Measurements from ENCODE around the gene ATG16L2.
A peak's percentile ranks its signal among the peaks of the same experiment; 100 is the strongest.

Gene ATG16L2

GRCh38 chr11:72814286-72815109 is at the start of gene ATG16L2:
Gene ATG16L2, plus strand, starts transcription at chr11:72814411. Its CDS starts 35 bp downstream, at chr11:72814446.
- DNase-seq, result peak; percentile 80 to 89 (median 88)

GRCh38 chr11:72764503-72764902 is 49.7 kb upstream of the ATG16L2 start:
- DNase-seq, result no peak

GRCh38 chr11:72766152-72766902 is 47.9 kb upstream of the ATG16L2 start:
- DNase-seq, result no peak

- no peak for DNase-seq
Observed at GRCh38 chr11:72767203-72768062, 46.8 kb upstream of the ATG16L2 start.

GRCh38 chr11:72768581-72768980 is 45.6 kb upstream of the ATG16L2 start:
- DNase-seq, result no peak

DNA sequence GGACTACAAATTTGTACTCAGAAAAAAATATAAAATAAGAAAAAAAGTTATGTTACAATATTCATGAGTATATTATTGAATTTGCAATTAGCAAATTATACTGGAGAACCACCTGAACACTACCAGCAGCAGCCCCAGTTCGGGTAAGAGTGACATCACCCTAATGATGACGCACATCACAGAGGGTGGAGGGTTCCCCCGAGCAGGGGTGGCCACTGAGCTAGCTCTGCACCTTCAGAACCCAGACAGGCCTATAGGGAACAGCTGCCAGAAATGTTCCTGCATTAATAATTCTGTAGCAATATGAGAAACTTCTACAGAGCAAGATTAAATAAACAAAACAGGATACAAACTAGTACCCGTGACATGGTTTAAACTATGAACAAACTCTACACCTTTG is 44.5 kb upstream of the ATG16L2 start:
- DNase-seq, result no peak

DNA sequence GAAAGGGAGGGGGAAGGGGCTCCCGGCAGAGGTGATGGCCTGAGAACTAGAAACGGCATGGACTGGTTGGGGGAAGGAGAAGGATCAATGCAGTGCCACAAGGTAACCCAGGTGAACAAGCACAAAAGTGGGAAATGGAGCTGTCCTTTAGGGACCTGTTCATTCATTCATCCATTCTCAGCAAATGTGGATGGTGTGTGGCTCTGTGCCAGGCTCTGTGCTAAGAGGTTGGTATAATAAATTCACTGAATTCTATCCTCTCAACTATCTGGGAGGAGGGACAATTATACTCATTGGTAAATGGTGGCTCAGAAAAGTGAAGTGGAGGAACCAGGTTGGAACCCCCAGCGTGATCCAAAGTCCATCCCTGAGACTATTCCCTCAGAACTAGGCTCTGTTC is 43.4 kb upstream of the ATG16L2 start:
- DNase-seq, result no peak

DNA sequence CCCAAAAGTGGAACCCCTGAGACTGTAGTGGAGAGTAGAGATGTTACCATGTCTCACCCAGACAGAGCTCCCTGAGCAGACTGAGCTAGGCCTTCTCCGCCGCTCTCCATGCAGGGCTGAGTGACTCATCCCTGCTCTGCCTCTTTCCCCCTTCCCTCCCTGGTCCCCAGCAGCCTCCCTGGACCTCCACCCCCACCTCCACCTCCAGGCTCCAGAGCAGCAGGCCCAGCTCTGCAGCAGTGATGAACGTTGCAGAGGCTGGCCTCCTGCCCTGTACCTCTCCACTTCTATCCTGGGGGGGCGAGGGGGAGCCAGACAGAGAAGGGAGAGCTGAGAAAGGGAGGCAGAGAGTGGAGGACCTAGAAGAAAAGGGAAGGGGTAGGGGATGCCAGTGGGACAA is 42.7 kb upstream of the ATG16L2 start:
- no peak for DNase-seq

- DNase-seq, result no peak
Observed at GRCh38 chr11:72772059-72772458, 42.2 kb upstream of the ATG16L2 start.

DNA sequence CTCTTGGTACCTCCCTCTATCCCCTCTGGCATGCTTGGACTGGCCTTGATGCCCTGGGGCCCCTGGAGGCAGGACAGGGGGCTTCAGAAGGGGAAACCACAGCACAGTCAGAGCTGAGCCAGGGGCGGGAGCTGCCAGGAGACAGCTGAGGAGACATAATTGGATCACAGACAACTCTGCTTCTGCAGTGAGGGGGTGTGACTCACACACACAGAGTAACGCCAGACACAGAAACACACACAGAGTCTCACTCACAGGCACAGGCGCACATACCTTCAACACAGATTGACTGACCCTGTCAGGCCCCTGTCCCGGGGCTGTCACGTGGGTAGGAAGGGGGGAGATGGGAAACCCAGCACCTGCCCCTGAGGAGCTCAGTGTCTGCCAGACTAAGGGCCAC is 40.9 kb upstream of the ATG16L2 start:
- DNase-seq, result no peak

- DNase-seq, result no peak
Observed at GRCh38 chr11:72773696-72774095, 40.5 kb upstream of the ATG16L2 start.

- DNase-seq, result no peak
Observed at GRCh38 chr11:72774499-72774898, 39.7 kb upstream of the ATG16L2 start.

GRCh38 chr11:72775288-72776110 is 38.7 kb upstream of the ATG16L2 start:
- no peak for DNase-seq

DNA sequence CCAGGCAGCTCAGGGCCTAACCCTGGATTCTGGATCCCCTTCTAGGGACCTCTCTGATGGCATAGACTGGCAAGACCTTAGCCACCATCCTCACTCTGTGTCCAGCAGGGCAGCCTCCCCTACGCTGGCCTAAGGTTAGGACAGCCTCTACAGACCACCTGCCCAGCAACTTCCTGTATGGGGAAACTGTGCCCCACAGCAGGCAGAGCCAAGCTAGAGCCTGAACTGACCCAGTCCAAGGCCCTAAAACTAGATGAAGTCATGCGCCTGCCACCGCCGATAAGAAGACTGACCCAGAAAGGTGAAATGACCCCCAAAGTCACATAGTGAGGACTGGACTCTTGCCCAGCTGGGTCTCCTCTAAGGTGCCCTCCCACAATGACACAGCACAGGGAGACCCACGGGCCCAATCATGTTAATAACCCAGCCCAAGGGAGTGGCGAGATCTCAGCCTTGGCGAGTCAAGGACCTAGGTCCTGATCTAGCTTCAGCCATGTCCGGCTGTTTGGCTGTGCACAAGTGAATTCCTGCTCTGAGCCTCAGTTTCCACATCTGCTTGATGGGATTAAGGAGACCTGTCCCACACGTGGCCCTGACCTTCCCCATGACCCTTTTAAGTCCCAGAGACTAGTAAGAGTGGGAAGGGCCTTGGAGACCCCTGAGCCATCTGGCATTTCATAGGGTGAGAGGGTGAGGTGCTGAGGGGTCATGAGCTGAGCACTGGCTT is 37.9 kb upstream of the ATG16L2 start:
- no peak for DNase-seq

DNA sequence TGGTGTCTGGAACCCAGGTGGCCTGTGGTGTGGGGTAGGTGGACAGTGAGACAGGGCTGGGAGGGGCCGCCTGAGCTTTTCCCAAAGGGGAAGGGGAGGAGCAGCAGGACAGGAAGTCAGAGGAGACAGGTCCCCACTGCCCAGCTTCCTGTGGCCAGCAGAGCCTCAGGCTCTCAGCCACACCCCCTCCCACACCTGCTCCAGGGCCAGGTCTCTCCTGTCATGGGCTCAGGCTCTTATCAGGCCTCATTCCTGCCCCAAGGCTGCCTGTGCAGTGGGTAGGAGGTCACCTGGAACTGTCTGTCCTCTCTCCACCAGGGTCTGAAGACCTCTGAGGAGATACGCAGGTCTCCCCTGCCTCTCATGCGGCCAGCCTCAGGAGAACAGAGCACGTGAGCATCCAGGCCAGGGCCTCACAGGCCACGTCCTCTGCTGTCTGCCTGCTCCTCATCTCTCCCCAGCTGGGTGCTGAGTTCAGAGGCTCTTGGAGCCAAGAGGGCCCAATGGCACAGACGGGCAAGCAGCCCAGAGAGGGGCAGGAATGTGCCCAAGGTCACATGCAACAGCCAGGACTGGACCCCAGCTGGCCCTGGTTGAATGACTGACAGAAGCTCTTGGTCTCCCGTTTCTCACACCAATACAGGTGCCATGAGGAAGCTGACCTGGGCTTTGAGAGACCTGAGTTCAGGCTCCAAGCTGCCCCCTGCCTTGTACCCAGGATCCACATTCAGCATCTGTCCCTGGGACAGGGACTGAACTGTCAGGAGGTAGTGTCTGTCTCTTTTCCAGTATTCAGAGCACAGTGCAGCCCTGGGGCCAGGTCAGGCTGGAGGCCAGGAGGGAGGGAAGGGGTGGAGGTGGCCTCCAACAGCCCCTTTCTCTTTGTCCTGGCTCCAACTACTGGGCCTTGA is 37.1 kb upstream of the ATG16L2 start:
- no peak for DNase-seq

- DNase-seq, result no peak
Observed at GRCh38 chr11:72777755-72778278, 36.4 kb upstream of the ATG16L2 start.

- DNase-seq, result no peak
Observed at GRCh38 chr11:72778535-72779494, 35.4 kb upstream of the ATG16L2 start.

DNA sequence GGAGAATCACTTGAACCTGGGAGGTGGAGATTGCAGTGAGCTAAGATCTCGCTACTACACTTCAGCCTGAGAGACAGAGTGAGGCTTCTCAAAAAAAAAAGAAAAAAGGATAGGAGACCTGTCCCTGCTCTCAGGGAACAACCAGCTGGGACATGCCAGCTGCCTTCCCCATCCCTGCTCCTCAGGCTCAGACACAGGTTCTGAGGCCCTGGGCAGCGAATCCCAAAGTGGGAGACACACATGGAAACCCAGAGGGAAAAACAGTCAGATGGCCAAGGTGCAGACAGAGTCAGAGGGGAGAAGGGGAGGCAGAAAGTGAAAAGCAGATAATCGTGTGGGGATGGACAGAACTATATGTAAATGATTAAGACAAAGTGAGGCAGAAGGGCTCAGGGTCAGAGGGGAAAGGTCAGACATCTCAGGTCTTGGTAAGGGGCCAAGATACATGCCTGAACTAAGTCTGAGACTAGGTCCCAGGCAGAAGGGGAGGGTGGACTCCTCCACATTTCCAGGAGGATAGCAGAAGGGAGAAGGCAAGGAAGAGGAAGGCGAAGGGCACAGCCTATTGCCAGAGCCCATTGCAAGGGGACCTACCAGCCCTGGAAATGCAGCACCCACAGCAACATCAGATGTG is 34.6 kb upstream of the ATG16L2 start:
- DNase-seq, result no peak
